ENCODE measurements around the gene FGFR1OP2.

The FGFR1OP2 gene

GRCh38 chr12:27003421-27004381 lies 65.4 kb downstream of the FGFR1OP2 start:
- DNase-seq (ENCODE audit: low read depth) = no peak

GRCh38 chr12:27005495-27005894 lies 67.2 kb downstream of the FGFR1OP2 start:
- no peak for DNase-seq (ENCODE audit: low read depth)

- DNase-seq (ENCODE audit: low read depth) = no peak
These were observed 68.7 kb downstream of the FGFR1OP2 start for GRCh38 chr12:27006797-27007467.

GRCh38 chr12:27008081-27008480 lies 69.8 kb downstream of the FGFR1OP2 start:
- DNase-seq (ENCODE audit: low read depth) = no peak

- no peak for DNase-seq (ENCODE audit: low read depth)
These were observed 71.6 kb downstream of the FGFR1OP2 start for GRCh38 chr12:27009881-27010301.

- no peak for DNase-seq (ENCODE audit: low read depth)
These were observed 74.1 kb downstream of the FGFR1OP2 start for GRCh38 chr12:27012239-27012981.

- no peak for DNase-seq (ENCODE audit: low read depth)
These were observed 74.6 kb downstream of the FGFR1OP2 start for GRCh38 chr12:27012982-27013255.

- DNase-seq (ENCODE audit: low read depth) = no peak
These were observed 75.4 kb downstream of the FGFR1OP2 start for GRCh38 chr12:27013611-27014084.

- DNase-seq (ENCODE audit: low read depth) = peak; percentile 53
These were observed 76.0 kb downstream of the FGFR1OP2 start, which contains the start of gene TM7SF3 for GRCh38 chr12:27014085-27014858. TM7SF3 (minus strand) TSS chr12:27014384; CDS start chr12:27014168, 216 bp downstream.

GRCh38 chr12:27014859-27015729 lies 76.8 kb downstream of the FGFR1OP2 start:
- DNase-seq (ENCODE audit: low read depth) = no peak

- DNase-seq (ENCODE audit: low read depth) = no peak
These were observed 77.4 kb downstream of the FGFR1OP2 start for GRCh38 chr12:27015730-27016076.
